WERI-Rb-1 (cell line): ENCODE data around the gene SLC46A1.
A peak's percentile ranks its signal among the peaks of the same experiment; 100 is the strongest.

Source experiments
- DNase-seq: peaks from one replicate; pipeline ENCODE4 v3.0.0-alpha.2; 2020
- H3K27ac ChIP-seq: fragments of 250-450 bp; sonication (Bioruptor Pico); 2 replicates; pipeline ENCODE4 v1.5.1; 2020; ENCODE audit warnings: mild to moderate bottlenecking, moderate library complexity
- H3K27me3 ChIP-seq: fragments of 250-450 bp; sonication (Bioruptor Pico); 2 replicates; pipeline ENCODE4 v1.5.1; 2021; ENCODE audit warnings: mild to moderate bottlenecking, low read depth, moderate library complexity; ENCODE audit not compliant: insufficient read depth, severe bottlenecking
- H3K36me3 ChIP-seq: fragments of 250-450 bp; sonication (Bioruptor Pico); 2 replicates; pipeline ENCODE4 v1.5.1; 2020; ENCODE audit warnings: mild to moderate bottlenecking, moderate library complexity
- H3K4me3 ChIP-seq: 2 replicates; pipeline ENCODE4 v1.5.1; 2011; ENCODE audit warnings: low read depth, mild to moderate bottlenecking, control low read depth, low read length
- H3K9me3 ChIP-seq: fragments of 250-450 bp; sonication (Bioruptor Pico); 2 replicates; pipeline ENCODE4 v1.5.1; 2021; ENCODE audit warnings: mild to moderate bottlenecking, moderate library complexity; ENCODE audit not compliant: severe bottlenecking
- TF ChIP-seq, protein P1 (sequence below): IDR thresholded peaks from 2 replicates; pipeline ENCODE4 v1.5.1; 2011; ENCODE audit warnings: low read depth, mild to moderate bottlenecking, control low read depth, inconsistent platforms, low read length

Gene SLC46A1

DNA sequence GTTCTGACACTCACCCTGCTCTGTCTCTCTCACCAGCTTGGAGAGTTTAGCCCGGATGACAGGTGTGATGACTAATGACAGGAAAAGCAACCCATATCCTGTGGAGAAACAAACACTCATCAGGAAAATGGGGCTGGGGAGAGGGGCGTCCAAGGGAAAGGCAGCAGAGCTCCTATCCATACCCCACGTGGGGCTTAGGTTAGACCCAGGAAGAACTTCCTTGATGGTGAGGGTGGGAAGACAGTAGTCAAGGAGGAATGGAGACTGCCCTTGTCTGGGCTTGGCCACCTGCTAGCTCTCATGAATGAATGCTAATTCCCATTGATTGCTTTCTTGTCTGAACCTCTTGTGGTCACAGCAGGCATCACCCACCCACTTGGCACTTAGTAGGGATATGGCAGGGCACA lies 3.8 kb downstream of the SLC46A1 start:
- no peaks in the 10 kb centered on the region for H3K27me3 ChIP-seq
- DNase-seq: no peak
- H3K4me3 ChIP-seq: no peak overlapping the region
- no peaks in the 10 kb centered on the region for H3K9me3 ChIP-seq
- TF ChIP-seq, protein P1, sequence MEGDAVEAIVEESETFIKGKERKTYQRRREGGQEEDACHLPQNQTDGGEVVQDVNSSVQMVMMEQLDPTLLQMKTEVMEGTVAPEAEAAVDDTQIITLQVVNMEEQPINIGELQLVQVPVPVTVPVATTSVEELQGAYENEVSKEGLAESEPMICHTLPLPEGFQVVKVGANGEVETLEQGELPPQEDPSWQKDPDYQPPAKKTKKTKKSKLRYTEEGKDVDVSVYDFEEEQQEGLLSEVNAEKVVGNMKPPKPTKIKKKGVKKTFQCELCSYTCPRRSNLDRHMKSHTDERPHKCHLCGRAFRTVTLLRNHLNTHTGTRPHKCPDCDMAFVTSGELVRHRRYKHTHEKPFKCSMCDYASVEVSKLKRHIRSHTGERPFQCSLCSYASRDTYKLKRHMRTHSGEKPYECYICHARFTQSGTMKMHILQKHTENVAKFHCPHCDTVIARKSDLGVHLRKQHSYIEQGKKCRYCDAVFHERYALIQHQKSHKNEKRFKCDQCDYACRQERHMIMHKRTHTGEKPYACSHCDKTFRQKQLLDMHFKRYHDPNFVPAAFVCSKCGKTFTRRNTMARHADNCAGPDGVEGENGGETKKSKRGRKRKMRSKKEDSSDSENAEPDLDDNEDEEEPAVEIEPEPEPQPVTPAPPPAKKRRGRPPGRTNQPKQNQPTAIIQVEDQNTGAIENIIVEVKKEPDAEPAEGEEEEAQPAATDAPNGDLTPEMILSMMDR: no peak
- H3K36me3 ChIP-seq: peaks cover 76% of the 10 kb centered on the region
- H3K27ac ChIP-seq: no peak overlapping the region

DNA sequence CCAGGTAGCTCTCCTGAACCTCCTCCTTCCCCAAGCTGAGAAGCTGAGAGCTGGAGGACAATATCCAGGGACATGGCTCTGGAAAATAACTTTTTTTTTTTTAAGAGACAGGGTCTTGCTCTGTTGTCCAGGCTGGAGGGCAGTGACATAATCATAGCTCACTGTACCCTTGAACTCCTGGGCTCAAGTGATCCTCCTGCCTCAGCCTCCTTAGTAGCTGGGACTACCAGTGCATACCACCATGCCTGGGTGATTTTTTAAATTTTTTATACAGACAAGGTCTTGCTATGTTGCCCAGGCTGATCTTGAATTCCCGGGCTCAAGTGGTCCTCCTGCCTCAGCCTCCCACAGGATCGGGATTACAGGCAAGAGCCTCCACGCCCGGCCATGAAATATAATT lies 6.2 kb downstream of the SLC46A1 start:
- H3K4me3 ChIP-seq: no peak overlapping the region
- no peaks in the 10 kb centered on the region for H3K27me3 ChIP-seq
- H3K36me3 ChIP-seq: peaks cover 95% of the 10 kb centered on the region
- TF ChIP-seq, protein P1: no peak
- H3K9me3 ChIP-seq: no peaks in the 10 kb centered on the region
- H3K27ac ChIP-seq: peak overlapping the region; percentile 59
- DNase-seq: no peak

DNA sequence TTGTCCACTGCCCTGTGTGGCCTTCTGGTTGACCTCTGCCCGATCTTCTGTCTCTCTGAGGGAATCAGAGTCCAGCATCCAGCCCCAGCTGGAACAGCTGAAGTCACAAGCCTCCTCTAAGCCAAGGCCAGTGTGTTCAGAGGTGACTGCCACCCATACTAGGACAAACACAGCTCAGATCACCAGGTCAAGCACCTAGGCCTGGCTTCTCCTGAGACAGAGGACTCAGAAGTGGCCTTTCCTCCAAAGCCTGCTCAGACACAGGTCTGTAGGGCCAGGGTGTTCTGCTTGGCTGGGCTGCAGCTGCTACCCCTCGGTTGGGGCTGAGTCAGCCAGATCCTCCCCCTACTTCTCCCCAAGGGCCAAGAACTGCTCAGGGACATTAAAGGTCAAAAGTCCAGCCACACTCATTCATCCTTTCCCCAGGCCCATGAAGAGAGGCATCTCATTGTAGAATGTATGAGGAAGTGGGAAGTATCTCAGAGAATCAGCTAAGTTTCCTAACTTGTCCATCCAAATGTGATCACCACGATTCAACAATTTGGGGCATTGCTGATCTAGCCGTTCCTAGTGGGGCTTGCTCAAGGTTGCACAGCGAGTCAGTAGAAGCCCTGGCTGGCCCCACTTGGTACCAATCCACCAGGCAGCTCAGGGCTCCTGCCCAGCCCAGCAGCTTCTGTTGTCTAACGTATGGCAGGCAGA lies 7.6 kb downstream of the SLC46A1 start:
- DNase-seq: no peak
- Histone ChIP-seq H3K27ac (peak overlapping the region; percentile 54), H3K27me3 (no peaks in the 10 kb centered on the region), H3K9me3 (no peaks in the 10 kb centered on the region), H3K36me3 (peaks cover 89% of the 10 kb centered on the region), H3K4me3 (no peak overlapping the region)
- TF ChIP-seq, protein P1: no peak

DNA sequence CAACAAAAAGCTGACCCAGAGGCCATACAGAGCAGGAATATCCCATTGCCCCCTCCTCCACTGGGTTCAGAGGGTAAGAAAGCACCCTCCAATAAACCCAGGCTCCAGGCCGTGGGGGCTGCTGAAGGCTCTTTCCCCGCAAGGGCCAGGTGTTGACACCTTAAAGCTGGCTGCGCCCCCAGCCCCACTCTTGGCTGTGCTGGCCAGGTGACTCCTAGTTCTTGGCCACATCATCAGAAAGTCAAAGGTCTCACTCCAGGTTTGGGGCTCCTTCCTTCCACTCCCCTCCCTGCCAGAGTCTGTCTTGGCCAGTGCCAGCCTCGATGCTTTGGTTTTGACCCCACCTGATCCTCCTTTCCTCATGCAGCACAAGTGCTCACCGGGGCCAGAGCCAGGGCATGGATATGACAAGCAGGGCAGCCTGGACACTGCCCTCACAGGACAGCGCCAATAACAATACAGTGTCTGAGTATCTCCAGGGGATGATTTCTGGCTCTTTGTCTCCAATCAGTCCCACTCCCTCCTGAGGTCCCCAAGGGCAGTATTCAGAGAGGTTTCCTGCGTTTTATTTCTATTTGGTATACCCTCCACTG lies 8.2 kb downstream of the SLC46A1 start:
- no peaks in the 10 kb centered on the region for H3K27me3 ChIP-seq
- H3K4me3 ChIP-seq: no peak overlapping the region
- H3K9me3 ChIP-seq: no peaks in the 10 kb centered on the region
- TF ChIP-seq, protein P1: no peak
- H3K27ac ChIP-seq: peak overlapping the region; percentile 54
- H3K36me3 ChIP-seq: peaks cover 87% of the 10 kb centered on the region
- DNase-seq: no peak

DNA sequence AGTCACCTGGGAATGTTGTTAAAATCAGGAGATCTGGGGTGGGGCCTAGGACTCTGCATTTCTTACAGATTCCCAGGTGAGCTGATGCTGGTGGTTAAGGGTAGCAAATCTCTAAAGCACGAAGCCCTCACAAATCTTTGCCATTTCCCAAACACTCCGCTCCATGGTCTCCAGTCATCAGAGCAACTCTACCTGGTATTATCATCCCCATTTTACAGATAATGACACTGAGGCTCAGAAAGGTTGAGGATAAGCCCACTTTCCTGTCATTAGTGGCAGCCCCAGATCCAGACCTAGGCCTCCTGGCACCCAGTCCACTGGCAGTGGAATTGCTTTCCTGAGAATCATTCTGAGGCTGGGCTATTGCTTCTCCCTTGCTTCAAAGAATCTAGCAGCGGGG lies 8.7 kb downstream of the SLC46A1 start:
- Histone ChIP-seq H3K36me3 (peaks cover 87% of the 10 kb centered on the region), H3K4me3 (no peak overlapping the region), H3K27me3 (no peaks in the 10 kb centered on the region), H3K9me3 (no peaks in the 10 kb centered on the region), H3K27ac (no peak overlapping the region)
- TF ChIP-seq, protein P1: no peak
- DNase-seq: no peak
